Stimulated activated CD8-positive, alpha-beta memory T cell treated with anti-CD3 and anti-CD28 coated beads, Interleukin-7, amount 100 ng/mL, for 4 hours (primary cell): ENCODE results near the gene TOP1.

Experiments used
- DNase-seq, 2 donors: peaks; one replicate each; pipeline ENCODE4 v3.0.0-alpha.2; 2020; ENCODE audit warnings: low read depth in 2 of 2

The TOP1 gene

GRCh38 chr20:41057999-41058673, 29.5 kb downstream of the TOP1 start:
- peak in 1 of 2 donors; percentile 20 for DNase-seq

GRCh38 chr20:41058674-41059635, 30.3 kb downstream of the TOP1 start:
- no peak for DNase-seq

GRCh38 chr20:41061155-41061554, 32.5 kb downstream of the TOP1 start:
- DNase-seq = no peak

GRCh38 chr20:41063442-41063841, 34.8 kb downstream of the TOP1 start:
- DNase-seq = no peak

- DNase-seq = no peak
Measured at GRCh38 chr20:41064377-41064776, 35.8 kb downstream of the TOP1 start.

GRCh38 chr20:41065716-41066115, 37.1 kb downstream of the TOP1 start:
- no peak for DNase-seq

- no peak for DNase-seq
Measured at GRCh38 chr20:41068806-41069205, 40.2 kb downstream of the TOP1 start.

- DNase-seq = no peak
Measured at GRCh38 chr20:41072190-41072863, 43.7 kb downstream of the TOP1 start.

- DNase-seq = no peak
Measured at GRCh38 chr20:41072915-41073314, 44.3 kb downstream of the TOP1 start.

GRCh38 chr20:41074441-41074840, 45.8 kb downstream of the TOP1 start:
- no peak for DNase-seq

GRCh38 chr20:41076776-41077175, 48.2 kb downstream of the TOP1 start:
- DNase-seq = no peak

GRCh38 chr20:41078329-41078728, 49.7 kb downstream of the TOP1 start:
- no peak for DNase-seq

GRCh38 chr20:41079066-41079465, 50.4 kb downstream of the TOP1 start:
- no peak for DNase-seq

- DNase-seq = no peak
Measured at GRCh38 chr20:41080866-41081265, 52.2 kb downstream of the TOP1 start.

- DNase-seq = no peak
Measured at GRCh38 chr20:41081276-41081814, 52.7 kb downstream of the TOP1 start.

- no peak for DNase-seq
Measured at GRCh38 chr20:41082306-41082705, 53.7 kb downstream of the TOP1 start.

GRCh38 chr20:41085606-41086005, 57.0 kb downstream of the TOP1 start:
- DNase-seq = no peak

- no peak for DNase-seq
Measured at GRCh38 chr20:41086402-41087324, 58.0 kb downstream of the TOP1 start.

GRCh38 chr20:41087325-41087685, 58.7 kb downstream of the TOP1 start:
- DNase-seq = no peak

- DNase-seq = no peak
Measured at GRCh38 chr20:41087777-41088176, 59.2 kb downstream of the TOP1 start.

- no peak for DNase-seq
Measured at GRCh38 chr20:41089555-41089954, 60.9 kb downstream of the TOP1 start.
